ENCODE measurements around the gene HMG20B.

GRCh38 chr19:3548606-3549005, 24.1 kb upstream of the HMG20B start:
- TF ChIP-seq POLR2A (IDR thresholded peaks at IDR 0.05; ENCODE audit: low read length) (no peak), GATA1 (IDR thresholded peaks at IDR 0.05; ENCODE audit: low read depth, low read length) (no peak)

All from erythroblast (primary cell).